AG04450 (cell line): ENCODE measurements around the gene ADORA1. TPM values are rescaled to one million over a fixed set of nuclear protein-coding genes. Genes with fewer than 3 reads are reported as not detected.

ENCODE experiments used
- CTCF ChIA-PET: fragments of 300-600, 350-600 bp; formaldehyde crosslinking; extraction: SDS; loops from one replicate; lab custom pipeline; 2022; ENCODE audit warnings: antibody characterized with exemption, inconsistent platforms; lab: Charles Lee
- POLR2A ChIA-PET: fragments of 350-600 bp; formaldehyde crosslinking; extraction: SDS; loops from one replicate; lab custom pipeline; 2021; ENCODE audit warnings: antibody characterized with exemption, inconsistent platforms; lab: Yijun Ruan, JAX
- DNase-seq: peaks from one replicate; pipeline ENCODE4 v3.0.0-alpha.2; 2011; ENCODE audit warnings: low read depth, low spot score
- H3K27ac ChIP-seq: one replicate; pipeline ENCODE4 v1.5.1; 2012; ENCODE audit warnings: low read depth, low read length, control low read depth
- H3K27me3 ChIP-seq: one replicate; pipeline ENCODE4 v1.6.0; 2012; ENCODE audit warnings: low read length; ENCODE audit not compliant: control insufficient read depth, insufficient read depth
- H3K4me3 ChIP-seq: 2 replicates; pipeline ENCODE4 v1.5.1; 2011; ENCODE audit warnings: mild to moderate bottlenecking, low read depth, low read length, control low read depth
- H3K9me3 ChIP-seq: 2 replicates; pipeline ENCODE4 v1.5.1; 2012; ENCODE audit warnings: low read length; ENCODE audit not compliant: control insufficient read depth, insufficient read depth
- polyA plus RNA-seq: library from polyadenylated mRNA; depleted of rRNA; stranded (reverse); fragments of >200 nt; gene quantifications from 2 replicates; pipeline ENCODE4 v1.2.3, GENCODE V29; 2011
- TF ChIP-seq, protein P1 (sequence below): IDR thresholded peaks from 2 replicates; pipeline ENCODE4 v1.5.1; 2011; ENCODE audit warnings: low read depth, low read length, control low read depth, inconsistent platforms

Gene ADORA1
- polyA plus RNA-seq, 1 experiment, result 1.7 TPM

- no peaks in the 10 kb centered on the region for H3K27me3 ChIP-seq
- ChIA-PET CTCF (interaction anchor here (0.7 to 1.8 kb wide), 4 partner anchors 21 to 66 kb away, joined by 3 to 7 read pairs (median 4); partner anchors contain the start of gene ADORA1), POLR2A (no interaction called here)
- DNase-seq, result no peak
- no peak overlapping the region for H3K27ac ChIP-seq
- no peaks in the 10 kb centered on the region for H3K9me3 ChIP-seq
- no peak overlapping the region for H3K4me3 ChIP-seq
- TF ChIP-seq, protein P1, sequence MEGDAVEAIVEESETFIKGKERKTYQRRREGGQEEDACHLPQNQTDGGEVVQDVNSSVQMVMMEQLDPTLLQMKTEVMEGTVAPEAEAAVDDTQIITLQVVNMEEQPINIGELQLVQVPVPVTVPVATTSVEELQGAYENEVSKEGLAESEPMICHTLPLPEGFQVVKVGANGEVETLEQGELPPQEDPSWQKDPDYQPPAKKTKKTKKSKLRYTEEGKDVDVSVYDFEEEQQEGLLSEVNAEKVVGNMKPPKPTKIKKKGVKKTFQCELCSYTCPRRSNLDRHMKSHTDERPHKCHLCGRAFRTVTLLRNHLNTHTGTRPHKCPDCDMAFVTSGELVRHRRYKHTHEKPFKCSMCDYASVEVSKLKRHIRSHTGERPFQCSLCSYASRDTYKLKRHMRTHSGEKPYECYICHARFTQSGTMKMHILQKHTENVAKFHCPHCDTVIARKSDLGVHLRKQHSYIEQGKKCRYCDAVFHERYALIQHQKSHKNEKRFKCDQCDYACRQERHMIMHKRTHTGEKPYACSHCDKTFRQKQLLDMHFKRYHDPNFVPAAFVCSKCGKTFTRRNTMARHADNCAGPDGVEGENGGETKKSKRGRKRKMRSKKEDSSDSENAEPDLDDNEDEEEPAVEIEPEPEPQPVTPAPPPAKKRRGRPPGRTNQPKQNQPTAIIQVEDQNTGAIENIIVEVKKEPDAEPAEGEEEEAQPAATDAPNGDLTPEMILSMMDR, result no peak
These were observed 23.2 kb downstream of the ADORA1 start for GRCh38 chr1:203150511-203151297.

DNA sequence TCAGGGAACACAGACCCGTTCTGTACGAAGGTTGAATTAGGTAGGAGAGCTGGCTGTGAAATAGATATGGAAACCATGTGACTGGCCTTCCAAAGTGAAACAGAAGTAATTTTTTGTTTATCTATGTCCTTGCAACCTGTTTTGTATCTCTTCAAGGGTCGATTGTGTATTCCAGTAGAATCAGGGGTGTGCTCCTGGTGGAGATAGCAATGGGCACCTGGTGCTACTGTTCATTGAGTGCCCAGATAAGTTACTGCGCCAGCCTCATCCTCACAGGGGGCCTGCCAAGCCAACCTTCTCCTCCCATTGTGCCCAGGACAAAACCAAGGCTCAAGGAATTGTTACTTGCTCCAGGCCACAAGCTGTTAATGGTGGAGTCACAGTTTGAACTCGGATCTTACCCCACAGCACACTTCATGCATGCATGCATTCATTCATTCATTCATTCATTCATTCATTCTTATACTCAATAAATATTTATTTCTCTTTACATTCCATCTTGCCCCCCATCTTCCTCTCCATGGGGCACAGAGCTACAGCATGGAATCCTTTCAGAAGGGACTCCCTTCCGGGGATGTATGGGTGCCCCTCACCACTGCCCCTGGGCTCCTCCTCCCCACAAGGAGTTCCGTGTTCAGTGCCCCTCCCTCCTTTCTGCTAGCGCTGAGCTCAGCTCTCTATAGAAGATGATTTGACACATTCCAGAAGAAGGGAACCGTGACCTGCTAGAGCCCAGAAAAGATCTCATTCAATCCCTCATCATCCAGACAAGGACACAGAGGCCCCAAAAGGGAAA lies 24.0 kb downstream of the ADORA1 start:
- Histone ChIP-seq H3K4me3 (no peak overlapping the region), H3K27ac (no peak overlapping the region), H3K9me3 (no peaks in the 10 kb centered on the region), H3K27me3 (no peaks in the 10 kb centered on the region)
- ChIA-PET POLR2A (no interaction called here), CTCF (interaction anchor here (0.9 to 1.9 kb wide), 5 partner anchors 20 to 112 kb away, joined by 3 to 7 read pairs (median 5); partner anchors contain the start of gene ADORA1)
- no peak for DNase-seq
- TF ChIP-seq, protein P1, result no peak

DNA sequence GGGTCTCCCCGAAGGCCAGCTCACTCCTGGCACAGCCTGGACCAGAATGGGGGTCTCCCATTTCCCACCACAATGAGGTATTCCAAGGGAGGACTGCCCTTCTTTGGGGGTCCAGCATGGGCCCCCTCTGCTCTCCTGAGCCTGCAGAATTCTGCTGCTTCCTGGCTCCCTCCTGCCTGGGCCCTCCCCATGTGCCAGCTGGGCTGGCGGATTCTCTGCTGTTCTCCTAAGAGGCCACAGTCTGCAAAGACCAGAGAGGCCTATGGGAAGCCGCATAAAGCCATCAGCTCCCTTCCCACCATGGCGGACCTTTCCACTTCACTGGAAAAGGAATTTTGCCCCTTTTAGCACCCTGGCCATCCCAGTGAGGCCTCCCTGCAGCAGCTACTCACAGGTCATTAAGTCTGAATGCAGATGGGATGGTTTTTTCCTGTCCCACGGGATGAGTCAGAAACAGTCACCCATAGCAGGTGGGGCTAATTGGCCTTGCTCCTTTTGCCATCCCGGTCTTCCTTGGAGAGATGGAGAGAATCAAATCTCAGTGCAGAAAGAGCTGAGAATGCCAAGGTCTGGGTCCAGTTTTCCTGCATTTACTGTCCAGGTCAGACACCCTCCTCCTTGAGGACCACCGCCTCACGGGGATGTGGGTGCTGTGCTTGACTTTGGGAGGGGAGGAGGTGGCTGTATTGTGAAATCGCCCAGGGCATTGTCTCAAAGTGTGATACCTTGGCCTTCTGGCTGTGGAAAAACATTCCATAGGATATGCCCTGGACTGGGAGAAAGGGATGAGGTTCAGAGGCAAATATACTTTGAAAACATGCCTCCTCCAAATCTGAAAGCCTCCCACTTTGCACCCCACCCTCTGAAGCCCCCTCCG lies 24.9 kb downstream of the ADORA1 start:
- no peak for DNase-seq
- POLR2A ChIA-PET, result no interaction called here
- TF ChIP-seq, protein P1, result no peak
- Histone ChIP-seq H3K4me3 (no peak overlapping the region), H3K27me3 (no peaks in the 10 kb centered on the region), H3K9me3 (no peaks in the 10 kb centered on the region), H3K27ac (no peak overlapping the region)
- CTCF ChIA-PET, result interaction anchor here (0.9 to 1.9 kb wide), 4 partner anchors 20 to 113 kb away, joined by 3 to 7 read pairs (median 5); no protein-coding TSS in a partner anchor

- TF ChIP-seq, protein P1, result no peak
- Histone ChIP-seq H3K27ac (no peak overlapping the region), H3K4me3 (no peak overlapping the region), H3K9me3 (peaks cover 3% of the 10 kb centered on the region; the same call in 1 of the 2 replicates), H3K27me3 (peaks cover 2% of the 10 kb centered on the region)
- POLR2A ChIA-PET, result no interaction called here
- CTCF ChIA-PET, result interaction anchor here (1.0 to 1.9 kb wide), 4 partner anchors 19 to 114 kb away, joined by 3 to 6 read pairs (median 5); no protein-coding TSS in a partner anchor
- no peak for DNase-seq
These were observed 25.8 kb downstream of the ADORA1 start for GRCh38 chr1:203153051-203153988.
